Esophagus muscularis mucosa (tissue), 4 donors: ENCODE results near the gene FHL2. TPM values are rescaled to one million over a fixed set of nuclear protein-coding genes. Genes with fewer than 3 reads are reported as not detected.
A peak's percentile ranks its signal among the peaks of the same experiment; 100 is the strongest.

Experiments
- DNase-seq: peaks from one replicate; pipeline ENCODE4 v3.0.0-alpha.2; 2017; ENCODE audit errors: extremely low spot score
- H3K27ac ChIP-seq, 4 donors: fragments of 200-600 bp; sonication (generic); replicated peaks in 1 of 4; 1 replicate in 3 of 4; 2 replicates in 1 of 4; pipeline ENCODE4 v1.5.1; 2016 to 2019; ENCODE audit warnings: mild to moderate bottlenecking in 1 of 4
- H3K27me3 ChIP-seq, 4 donors: fragments of 200-600 bp; sonication (generic); one replicate each; pipeline versions ENCODE4 v1.5.1 to v1.6.0; 2016 to 2019
- H3K36me3 ChIP-seq, 4 donors: fragments of 200-600 bp; sonication (generic); one replicate each; pipeline ENCODE4 v1.5.1; 2016 to 2019
- H3K4me1 ChIP-seq, 4 donors: fragments of 200-600 bp; sonication (generic); one replicate each; pipeline ENCODE4 v1.5.1; 2016 to 2019
- H3K4me3 ChIP-seq, 4 donors: fragments of 200-600 bp; sonication (generic); 1 replicate in 2 of 4; 2 replicates in 2 of 4; pipeline ENCODE4 v1.5.1; 2016 to 2019; ENCODE audit warnings: mild to moderate bottlenecking in 4 of 4, moderate library complexity in 1 of 4
- H3K9me3 ChIP-seq, 4 donors: fragments of 200-600 bp; sonication (generic); 1 replicate in 3 of 4; 2 replicates in 1 of 4; pipeline ENCODE4 v1.5.1; 2016 to 2019
- EP300 ChIP-seq: sonication (generic); formaldehyde crosslinking; IDR thresholded peaks from one replicate; pipeline ENCODE4 v1.6.1; 2017; ENCODE audit warnings: antibody characterized with exemption
- POLR2A ChIP-seq: fragments of 450-650 bp; IDR thresholded peaks from one replicate; pipeline ENCODE4 v1.6.1; 2017; ENCODE audit warnings: antibody characterized with exemption, moderate library complexity, mild to moderate bottlenecking, low read depth
- POLR2AphosphoS5 ChIP-seq, 2 donors: sonication (generic); formaldehyde crosslinking; IDR thresholded peaks; one replicate each; pipeline ENCODE4 v1.6.1; 2017; ENCODE audit warnings: antibody characterized with exemption in 2 of 2
- WGBS: methylation state at CpG from one replicate; pipeline ENCODE4 v1.1.5; 2018; 5-methylcytosine and 5-hydroxymethylcytosine counted together
- intact Hi-C: fragments of 100-400 bp; cut with DNase I; formaldehyde crosslinking; loops from one replicate; pipeline ENCODE4 v1.15.1; 2023
- total RNA-seq, 4 donors: library from RNA; depleted of rRNA; stranded (reverse); fragments of >200 nt; gene quantifications; one replicate each; pipeline versions ENCODE4 v1.1.0 to v1.2.1, GENCODE V29; 2016
- TF ChIP-seq, protein P1 (sequence below), 3 experiments: fragments of 200-600 bp in 2 of 3; fragments of 450-650 bp in 1 of 3; sonication (generic) in 2 of 3; IDR thresholded peaks; one replicate each; pipeline ENCODE4 v1.5.1; 2017 to 2019; ENCODE audit warnings: antibody characterized with exemption in 3 of 3, mild to moderate bottlenecking in 2 of 3, moderate library complexity in 1 of 3

FHL2 gene
- total RNA-seq, 4 donors from 2014 or later: 81.8 to 114 (median 87.9) TPM

- no peak overlapping the region for H3K4me3 ChIP-seq
- WGBS: 50% methylated on average over 26 of the region's 30 CpGs
- intact Hi-C loops: loop anchor here (2.0 kb wide), 1 partner anchor 149 kb away; no protein-coding TSS in a partner anchor
- peaks cover 13 to 85% (median 45%) of the 10 kb centered on the region in 4 donors for H3K36me3 ChIP-seq
- H3K4me1 ChIP-seq: peaks cover 44 to 51% (median 50%) of the 10 kb centered on the region in 4 donors
- H3K27me3 ChIP-seq: no peaks in the 10 kb centered on the region
- no peak for DNase-seq
- H3K27ac ChIP-seq: no peak overlapping the region
- TF ChIP-seq POLR2A (no peak), EP300 (no peak), POLR2AphosphoS5 (IDR thresholded peaks at IDR 0.05) (peak in 1 of 2 donors; percentile 42)
- TF ChIP-seq, protein P1, sequence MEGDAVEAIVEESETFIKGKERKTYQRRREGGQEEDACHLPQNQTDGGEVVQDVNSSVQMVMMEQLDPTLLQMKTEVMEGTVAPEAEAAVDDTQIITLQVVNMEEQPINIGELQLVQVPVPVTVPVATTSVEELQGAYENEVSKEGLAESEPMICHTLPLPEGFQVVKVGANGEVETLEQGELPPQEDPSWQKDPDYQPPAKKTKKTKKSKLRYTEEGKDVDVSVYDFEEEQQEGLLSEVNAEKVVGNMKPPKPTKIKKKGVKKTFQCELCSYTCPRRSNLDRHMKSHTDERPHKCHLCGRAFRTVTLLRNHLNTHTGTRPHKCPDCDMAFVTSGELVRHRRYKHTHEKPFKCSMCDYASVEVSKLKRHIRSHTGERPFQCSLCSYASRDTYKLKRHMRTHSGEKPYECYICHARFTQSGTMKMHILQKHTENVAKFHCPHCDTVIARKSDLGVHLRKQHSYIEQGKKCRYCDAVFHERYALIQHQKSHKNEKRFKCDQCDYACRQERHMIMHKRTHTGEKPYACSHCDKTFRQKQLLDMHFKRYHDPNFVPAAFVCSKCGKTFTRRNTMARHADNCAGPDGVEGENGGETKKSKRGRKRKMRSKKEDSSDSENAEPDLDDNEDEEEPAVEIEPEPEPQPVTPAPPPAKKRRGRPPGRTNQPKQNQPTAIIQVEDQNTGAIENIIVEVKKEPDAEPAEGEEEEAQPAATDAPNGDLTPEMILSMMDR (IDR thresholded peaks at IDR 0.05): peak; percentile 87 to 93 (median 91)
- H3K9me3 ChIP-seq: no peaks in the 10 kb centered on the region
Measured at GRCh38 chr2:105369777-105370690, 28.8 kb downstream of the FHL2 start.

DNA sequence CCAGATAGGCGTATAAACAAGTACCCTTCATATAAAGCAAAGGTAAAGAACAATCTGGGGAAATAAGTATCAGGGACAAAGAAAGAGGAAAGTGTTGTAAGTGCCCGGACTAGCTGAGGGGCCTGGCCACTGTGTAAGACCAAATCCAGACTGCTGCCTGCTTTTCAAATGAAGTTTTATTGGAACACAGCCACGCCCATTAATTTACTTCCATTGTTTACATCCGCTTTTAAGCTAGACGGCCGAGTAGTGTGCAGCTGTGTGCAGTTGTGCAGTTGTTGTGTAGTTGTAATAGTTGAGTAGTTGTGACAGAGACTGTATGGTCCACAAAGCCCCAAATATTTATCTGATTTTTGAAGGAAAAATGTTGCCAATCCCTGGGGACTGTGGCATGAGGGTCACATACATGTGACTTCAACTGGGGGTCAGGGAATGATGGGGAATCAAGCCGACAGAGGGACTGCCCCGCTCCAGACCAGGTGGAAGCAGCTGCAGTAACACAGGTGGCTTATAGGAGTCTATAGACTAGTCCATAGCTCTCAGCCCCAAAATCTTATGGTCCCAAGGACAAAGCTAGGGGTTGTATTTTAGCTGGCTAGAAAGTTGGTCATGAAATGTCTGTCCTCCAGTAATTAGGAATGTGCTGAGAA, 30.0 kb downstream of the FHL2 start:
- H3K27ac ChIP-seq: no peak overlapping the region
- H3K9me3 ChIP-seq: no peaks in the 10 kb centered on the region
- no peaks in the 10 kb centered on the region for H3K27me3 ChIP-seq
- no peak overlapping the region for H3K4me3 ChIP-seq
- peaks cover 36 to 40% (median 38%) of the 10 kb centered on the region in 4 donors for H3K4me1 ChIP-seq
- DNase-seq: no peak
- 62% methylated on average over 8 of the region's 8 CpGs for WGBS
- TF ChIP-seq EP300: no peak
- no peak for TF ChIP-seq POLR2AphosphoS5 (IDR thresholded peaks at IDR 0.05)
- TF ChIP-seq POLR2A: no peak
- TF ChIP-seq, protein P1 (IDR thresholded peaks at IDR 0.05): no peak
- H3K36me3 ChIP-seq: peaks cover 13 to 96% (median 56%) of the 10 kb centered on the region in 4 donors
- intact Hi-C loops: loop anchor here (2.0 kb wide), 1 partner anchor 150 kb away; no protein-coding TSS in a partner anchor

DNA sequence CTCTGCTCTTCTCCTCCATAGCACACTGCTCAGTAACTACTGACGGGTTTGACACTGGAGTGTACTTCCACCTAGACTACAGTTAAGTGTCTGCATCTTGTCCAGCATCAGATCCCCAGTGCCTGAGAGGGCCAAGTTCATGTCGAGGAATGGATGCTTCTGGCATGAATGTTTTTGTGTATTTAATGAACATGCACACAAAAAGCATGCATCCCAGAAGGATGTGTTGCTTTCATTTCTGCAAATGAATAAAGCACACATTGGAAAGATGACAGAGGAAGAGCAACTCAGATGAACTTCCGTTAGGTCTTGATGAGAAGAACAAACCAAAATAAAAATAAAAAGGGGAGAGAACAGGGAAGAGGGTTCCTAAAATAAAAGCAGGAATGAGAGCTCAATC, 33.6 kb downstream of the FHL2 start:
- Histone ChIP-seq H3K27ac (no peak overlapping the region), H3K36me3 (peaks cover 41 to 100% (median 78%) of the 10 kb centered on the region in 4 donors), H3K9me3 (no peaks in the 10 kb centered on the region), H3K4me1 (peaks cover 10 to 16% (median 14%) of the 10 kb centered on the region in 4 donors), H3K4me3 (no peak overlapping the region), H3K27me3 (no peaks in the 10 kb centered on the region)
- DNase-seq: no peak
- TF ChIP-seq EP300 (no peak), POLR2A (no peak), POLR2AphosphoS5 (IDR thresholded peaks at IDR 0.05) (no peak)
- TF ChIP-seq, protein P1 (IDR thresholded peaks at IDR 0.05): no peak
- intact Hi-C loops: no loop called here
- WGBS: 65% methylated on average over 3 of the region's 3 CpGs

GRCh38 chr2:105364436-105365139, 34.3 kb downstream of the FHL2 start:
- no peak overlapping the region for H3K27ac ChIP-seq
- 74% methylated on average over 5 of the region's 5 CpGs for WGBS
- peak; percentile 82 for DNase-seq
- TF ChIP-seq, protein P1 (IDR thresholded peaks at IDR 0.05): no peak
- TF ChIP-seq EP300 (no peak), POLR2AphosphoS5 (IDR thresholded peaks at IDR 0.05) (no peak), POLR2A (no peak)
- peaks cover 41 to 100% (median 79%) of the 10 kb centered on the region in 4 donors for H3K36me3 ChIP-seq
- no peaks in the 10 kb centered on the region for H3K27me3 ChIP-seq
- no peaks in the 10 kb centered on the region for H3K9me3 ChIP-seq
- no peak overlapping the region for H3K4me3 ChIP-seq
- peaks cover 6 to 14% (median 11%) of the 10 kb centered on the region in 4 donors for H3K4me1 ChIP-seq
- intact Hi-C loops: no loop called here
